ENCODE data around the gene CKAP5.

- TF ChIP-seq, protein P1, sequence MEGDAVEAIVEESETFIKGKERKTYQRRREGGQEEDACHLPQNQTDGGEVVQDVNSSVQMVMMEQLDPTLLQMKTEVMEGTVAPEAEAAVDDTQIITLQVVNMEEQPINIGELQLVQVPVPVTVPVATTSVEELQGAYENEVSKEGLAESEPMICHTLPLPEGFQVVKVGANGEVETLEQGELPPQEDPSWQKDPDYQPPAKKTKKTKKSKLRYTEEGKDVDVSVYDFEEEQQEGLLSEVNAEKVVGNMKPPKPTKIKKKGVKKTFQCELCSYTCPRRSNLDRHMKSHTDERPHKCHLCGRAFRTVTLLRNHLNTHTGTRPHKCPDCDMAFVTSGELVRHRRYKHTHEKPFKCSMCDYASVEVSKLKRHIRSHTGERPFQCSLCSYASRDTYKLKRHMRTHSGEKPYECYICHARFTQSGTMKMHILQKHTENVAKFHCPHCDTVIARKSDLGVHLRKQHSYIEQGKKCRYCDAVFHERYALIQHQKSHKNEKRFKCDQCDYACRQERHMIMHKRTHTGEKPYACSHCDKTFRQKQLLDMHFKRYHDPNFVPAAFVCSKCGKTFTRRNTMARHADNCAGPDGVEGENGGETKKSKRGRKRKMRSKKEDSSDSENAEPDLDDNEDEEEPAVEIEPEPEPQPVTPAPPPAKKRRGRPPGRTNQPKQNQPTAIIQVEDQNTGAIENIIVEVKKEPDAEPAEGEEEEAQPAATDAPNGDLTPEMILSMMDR (IDR thresholded peaks at IDR 0.05): no peak
- TF ChIP-seq POLR2AphosphoS5 (IDR thresholded peaks at IDR 0.05): no peak
- no peak for TF ChIP-seq POLR2A (IDR thresholded peaks at IDR 0.05)
These were observed 98.9 kb downstream of the CKAP5 start for GRCh38 chr11:46747150-46747549.

Measured in suprapubic skin (tissue), 4 donors.